ENCODE results near the gene SLC6A15.

The SLC6A15 gene

GRCh38 chr12:84874825-84875139 is 37.8 kb downstream of the SLC6A15 start:
- DNase-seq (ENCODE audit: low read depth): no peak

- no peak for DNase-seq (ENCODE audit: low read depth)
Measured at GRCh38 chr12:84874125-84874824, 38.3 kb downstream of the SLC6A15 start.

- DNase-seq (ENCODE audit: low read depth): no peak
Measured at GRCh38 chr12:84862186-84862585, 50.4 kb downstream of the SLC6A15 start.

- DNase-seq (ENCODE audit: low read depth): no peak
Measured at GRCh38 chr12:84860718-84861117, 51.9 kb downstream of the SLC6A15 start.

- DNase-seq (ENCODE audit: low read depth): no peak
Measured at GRCh38 chr12:84858796-84859195, 53.8 kb downstream of the SLC6A15 start.

- no peak for DNase-seq (ENCODE audit: low read depth)
Measured at GRCh38 chr12:84857525-84858208, 54.9 kb downstream of the SLC6A15 start.

- DNase-seq (ENCODE audit: low read depth): no peak
Measured at GRCh38 chr12:84856156-84856900, 56.3 kb downstream of the SLC6A15 start.

- DNase-seq (ENCODE audit: low read depth): no peak
Measured at GRCh38 chr12:84843593-84844144, 68.9 kb downstream of the SLC6A15 start.

- no peak for DNase-seq (ENCODE audit: low read depth)
Measured at GRCh38 chr12:84842406-84843013, 70.1 kb downstream of the SLC6A15 start.

GRCh38 chr12:84841591-84841990 is 71.0 kb downstream of the SLC6A15 start:
- DNase-seq (ENCODE audit: low read depth): no peak

GRCh38 chr12:84840356-84840755 is 72.2 kb downstream of the SLC6A15 start:
- DNase-seq (ENCODE audit: low read depth): no peak

- DNase-seq (ENCODE audit: low read depth): no peak
Measured at GRCh38 chr12:84826925-84827324, 85.7 kb downstream of the SLC6A15 start.

- no peak for DNase-seq (ENCODE audit: low read depth)
Measured at GRCh38 chr12:84825149-84825548, 87.5 kb downstream of the SLC6A15 start.

GRCh38 chr12:84822525-84822924 is 90.1 kb downstream of the SLC6A15 start:
- DNase-seq (ENCODE audit: low read depth): no peak

GRCh38 chr12:84816916-84817695 is 95.5 kb downstream of the SLC6A15 start:
- DNase-seq (ENCODE audit: low read depth): no peak

- no peak for DNase-seq (ENCODE audit: low read depth)
Measured at GRCh38 chr12:84814664-84815245, 97.8 kb downstream of the SLC6A15 start.

- DNase-seq (ENCODE audit: low read depth): no peak
Measured at GRCh38 chr12:84813780-84814663, 98.6 kb downstream of the SLC6A15 start.

GRCh38 chr12:84811291-84811690 is 101.3 kb downstream of the SLC6A15 start:
- no peak for DNase-seq (ENCODE audit: low read depth)

GRCh38 chr12:84810611-84811010 is 102.0 kb downstream of the SLC6A15 start:
- no peak for DNase-seq (ENCODE audit: low read depth)

Measured in stimulated activated CD8-positive, alpha-beta memory T cell treated with anti-CD3 and anti-CD28 coated beads, Interleukin-12 subunit alpha, Interleukin-12 subunit beta, amount 100 ng/mL, for 1 hour (primary cell).